Fibroblast of mammary gland (primary cell): ENCODE measurements around the gene EP400.

Source experiments
- DNase-seq: peaks from one replicate; pipeline ENCODE4 v3.0.0-alpha.2; 2010; ENCODE audit warnings: low read depth
- H3K4me3 ChIP-seq: 2 replicates; pipeline ENCODE4 v1.5.1; 2011; ENCODE audit warnings: low read depth, mild to moderate bottlenecking, low read length, moderate library complexity; ENCODE audit not compliant: control insufficient read depth
- TF ChIP-seq, protein P1 (sequence below): conservative IDR thresholded peaks from 2 replicates; pipeline ENCODE4 v1.5.1; 2011; ENCODE audit warnings: low read depth, low read length, inconsistent platforms; ENCODE audit not compliant: control insufficient read depth, insufficient read depth

Gene EP400

DNA sequence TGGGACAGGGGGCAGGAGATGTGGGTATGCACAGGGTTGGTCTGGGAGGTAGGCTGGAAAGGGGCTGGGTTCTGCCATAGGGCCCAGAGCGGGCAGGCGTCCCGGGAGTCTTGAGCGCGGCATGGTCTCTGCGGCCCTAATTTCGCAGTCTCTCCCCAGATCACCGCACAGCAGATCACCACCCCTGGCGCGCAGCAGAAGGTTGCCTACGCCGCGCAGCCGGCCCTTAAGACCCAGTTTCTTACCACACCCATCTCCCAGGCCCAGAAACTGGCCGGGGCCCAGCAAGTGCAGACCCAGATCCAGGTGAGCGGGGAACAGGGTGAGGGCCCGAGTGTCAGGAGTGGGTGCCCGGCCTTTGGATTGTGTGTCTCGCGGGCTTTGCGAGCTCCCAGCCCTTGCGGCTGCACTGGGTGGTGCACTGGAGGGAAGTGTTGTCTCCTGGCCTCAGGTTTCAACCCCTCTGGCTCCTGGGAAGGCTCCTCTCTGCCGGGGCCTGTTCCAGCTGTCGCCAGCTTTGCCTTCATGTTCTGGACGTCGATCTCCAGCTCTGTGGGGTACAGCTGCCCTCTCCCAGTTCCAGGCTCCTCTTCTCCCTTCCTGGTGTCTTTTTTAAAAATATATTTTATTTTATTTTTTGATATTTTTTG, 119.7 kb downstream of the EP400 start:
- no peak for DNase-seq
- no peak overlapping the region for H3K4me3 ChIP-seq
- TF ChIP-seq, protein P1, sequence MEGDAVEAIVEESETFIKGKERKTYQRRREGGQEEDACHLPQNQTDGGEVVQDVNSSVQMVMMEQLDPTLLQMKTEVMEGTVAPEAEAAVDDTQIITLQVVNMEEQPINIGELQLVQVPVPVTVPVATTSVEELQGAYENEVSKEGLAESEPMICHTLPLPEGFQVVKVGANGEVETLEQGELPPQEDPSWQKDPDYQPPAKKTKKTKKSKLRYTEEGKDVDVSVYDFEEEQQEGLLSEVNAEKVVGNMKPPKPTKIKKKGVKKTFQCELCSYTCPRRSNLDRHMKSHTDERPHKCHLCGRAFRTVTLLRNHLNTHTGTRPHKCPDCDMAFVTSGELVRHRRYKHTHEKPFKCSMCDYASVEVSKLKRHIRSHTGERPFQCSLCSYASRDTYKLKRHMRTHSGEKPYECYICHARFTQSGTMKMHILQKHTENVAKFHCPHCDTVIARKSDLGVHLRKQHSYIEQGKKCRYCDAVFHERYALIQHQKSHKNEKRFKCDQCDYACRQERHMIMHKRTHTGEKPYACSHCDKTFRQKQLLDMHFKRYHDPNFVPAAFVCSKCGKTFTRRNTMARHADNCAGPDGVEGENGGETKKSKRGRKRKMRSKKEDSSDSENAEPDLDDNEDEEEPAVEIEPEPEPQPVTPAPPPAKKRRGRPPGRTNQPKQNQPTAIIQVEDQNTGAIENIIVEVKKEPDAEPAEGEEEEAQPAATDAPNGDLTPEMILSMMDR = no peak

DNA sequence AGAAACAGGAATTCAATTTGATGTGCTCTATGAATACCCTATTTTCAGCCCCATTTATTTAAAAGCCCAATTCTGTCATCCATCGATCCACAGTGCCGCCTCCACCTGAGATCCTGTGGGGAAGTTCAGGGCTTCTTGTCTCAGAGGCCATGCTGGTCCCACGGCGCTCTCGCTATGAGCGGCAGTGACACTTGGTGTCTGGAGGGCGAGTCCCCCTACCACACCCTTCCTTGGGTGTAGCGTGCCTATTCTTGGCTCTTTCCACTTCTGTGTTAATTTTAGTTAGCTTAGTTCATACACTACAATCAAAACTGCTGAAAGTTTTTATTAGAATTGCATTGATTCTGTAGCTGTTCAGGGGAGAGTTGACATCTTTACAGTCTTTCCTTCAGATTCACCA, 120.6 kb downstream of the EP400 start:
- DNase-seq = no peak
- H3K4me3 ChIP-seq = no peak overlapping the region
- TF ChIP-seq, protein P1 = no peak

- no peak overlapping the region for H3K4me3 ChIP-seq
- DNase-seq = no peak
- TF ChIP-seq, protein P1 = no peak
Measured at GRCh38 chr12:132071040-132071810, 121.5 kb downstream of the EP400 start.

DNA sequence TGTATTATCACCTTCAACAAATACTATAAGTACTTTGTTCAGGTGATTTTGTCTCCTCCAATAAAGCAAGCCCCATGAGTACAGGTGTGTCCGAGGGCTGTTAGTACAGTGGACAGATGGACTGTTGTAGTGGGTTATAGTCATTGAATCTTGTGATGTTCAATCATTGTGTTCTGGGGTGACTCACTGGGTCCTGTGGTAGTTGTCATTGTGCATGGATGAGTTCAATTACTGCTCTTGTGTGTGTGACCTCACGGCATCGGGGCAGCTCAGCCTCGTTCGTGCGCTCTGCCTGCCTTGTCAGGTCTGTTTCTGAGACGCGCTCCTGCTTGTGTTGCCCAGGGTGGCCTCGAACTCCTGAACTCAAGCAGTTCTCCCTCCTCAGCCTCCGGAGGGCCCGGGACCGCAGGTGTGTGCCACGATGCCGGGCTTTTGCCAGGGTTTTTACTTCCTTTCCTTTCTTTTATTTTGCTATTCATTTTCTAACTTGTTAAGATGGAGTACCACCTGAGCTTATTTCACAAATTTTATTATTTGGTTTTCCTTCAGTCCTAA, 122.2 kb downstream of the EP400 start:
- TF ChIP-seq, protein P1 = no peak
- H3K4me3 ChIP-seq = no peak overlapping the region
- DNase-seq = no peak

GRCh38 chr12:132074216-132074615, 124.5 kb downstream of the EP400 start:
- TF ChIP-seq, protein P1 = no peak
- H3K4me3 ChIP-seq = no peak overlapping the region
- DNase-seq = no peak

- TF ChIP-seq, protein P1 = peak; percentile 30
- no peak overlapping the region for H3K4me3 ChIP-seq
- no peak for DNase-seq
Measured at GRCh38 chr12:132075026-132075713, 125.4 kb downstream of the EP400 start.
